GM06990 (cell line): Measurements from ENCODE around the gene STXBP2.

Experiments
- DNase-seq: peaks from one replicate; pipeline ENCODE4 v3.0.0-alpha.2; 2011; ENCODE audit not compliant: insufficient read length; ENCODE audit errors: extremely low read depth
- H3K27me3 ChIP-seq: replicated peaks from 2 replicates; pipeline ENCODE4 v1.6.0; 2011; ENCODE audit warnings: low read length; ENCODE audit not compliant: control insufficient read depth, insufficient read depth
- H3K36me3 ChIP-seq: 2 replicates; pipeline ENCODE4 v1.5.1; 2011; ENCODE audit warnings: low read length; ENCODE audit not compliant: control insufficient read depth, insufficient read depth
- H3K4me3 ChIP-seq: replicated peaks from 2 replicates; pipeline ENCODE4 v1.5.1; 2011; ENCODE audit warnings: low read depth, mild to moderate bottlenecking, control low read depth, low read length
- CTCF ChIP-seq: IDR thresholded peaks from 2 replicates; pipeline ENCODE4 v1.5.1; 2011; ENCODE audit warnings: low read length, control low read depth, mild to moderate bottlenecking, inconsistent platforms; ENCODE audit not compliant: insufficient read depth, poor library complexity, severe bottlenecking

Gene STXBP2

GRCh38 chr19:7610491-7611240 lies 26.2 kb upstream of the STXBP2 start:
- no peaks in the 10 kb centered on the region; the same call in 1 of the 2 replicates for H3K36me3 ChIP-seq
- no peak overlapping the region for H3K4me3 ChIP-seq
- no peak for TF ChIP-seq CTCF

GRCh38 chr19:7611541-7612279 lies 25.2 kb upstream of the STXBP2 start:
- H3K36me3 ChIP-seq = no peaks in the 10 kb centered on the region; the same call in 1 of the 2 replicates
- H3K27me3 ChIP-seq = no peaks in the 10 kb centered on the region
- no peak overlapping the region for H3K4me3 ChIP-seq
- TF ChIP-seq CTCF = no peak
- DNase-seq = no peak

More at GRCh38 chr19:7610491-7611240, 26.2 kb upstream of the STXBP2 start:
- H3K27me3 ChIP-seq = no peaks in the 10 kb centered on the region
- no peak for DNase-seq

GRCh38 chr19:7612282-7613274 lies 24.3 kb upstream of the STXBP2 start:
- no peaks in the 10 kb centered on the region for H3K27me3 ChIP-seq
- no peak for DNase-seq
- H3K36me3 ChIP-seq = peaks cover 6% of the 10 kb centered on the region
- no peak overlapping the region for H3K4me3 ChIP-seq
- no peak for TF ChIP-seq CTCF

- peaks cover 8% of the 10 kb centered on the region for H3K36me3 ChIP-seq
- no peaks in the 10 kb centered on the region for H3K27me3 ChIP-seq
- no peak overlapping the region for H3K4me3 ChIP-seq
- no peak for TF ChIP-seq CTCF
- DNase-seq = no peak
These were observed 21.8 kb upstream of the STXBP2 start for GRCh38 chr19:7614859-7615741.

- DNase-seq = no peak
- Histone ChIP-seq H3K4me3 (no peak overlapping the region), H3K27me3 (no peaks in the 10 kb centered on the region), H3K36me3 (peaks cover 17% of the 10 kb centered on the region)
- TF ChIP-seq CTCF = no peak
These were observed 19.7 kb upstream of the STXBP2 start for GRCh38 chr19:7617172-7617571.
